Esophagus muscularis mucosa (tissue), 4 donors: Measurements from ENCODE around the gene MAP2. TPM values are rescaled to one million over a fixed set of nuclear protein-coding genes. Genes with fewer than 3 reads are reported as not detected.

Experiments
- DNase-seq: peaks from one replicate; pipeline ENCODE4 v3.0.0-alpha.2; 2017; ENCODE audit errors: extremely low spot score
- H3K27ac ChIP-seq, 4 donors: fragments of 200-600 bp; sonication (generic); replicated peaks in 1 of 4; 1 replicate in 3 of 4; 2 replicates in 1 of 4; pipeline ENCODE4 v1.5.1; 2016 to 2019; ENCODE audit warnings: mild to moderate bottlenecking in 1 of 4
- H3K27me3 ChIP-seq, 4 donors: fragments of 200-600 bp; sonication (generic); one replicate each; pipeline versions ENCODE4 v1.5.1 to v1.6.0; 2016 to 2019
- H3K36me3 ChIP-seq, 4 donors: fragments of 200-600 bp; sonication (generic); one replicate each; pipeline ENCODE4 v1.5.1; 2016 to 2019
- H3K4me1 ChIP-seq, 4 donors: fragments of 200-600 bp; sonication (generic); one replicate each; pipeline ENCODE4 v1.5.1; 2016 to 2019
- H3K4me3 ChIP-seq, 4 donors: fragments of 200-600 bp; sonication (generic); 1 replicate in 2 of 4; 2 replicates in 2 of 4; pipeline ENCODE4 v1.5.1; 2016 to 2019; ENCODE audit warnings: mild to moderate bottlenecking in 4 of 4, moderate library complexity in 1 of 4
- H3K9me3 ChIP-seq, 4 donors: fragments of 200-600 bp; sonication (generic); 1 replicate in 3 of 4; 2 replicates in 1 of 4; pipeline ENCODE4 v1.5.1; 2016 to 2019
- CTCF ChIP-seq, 3 experiments: fragments of 200-600 bp in 2 of 3; fragments of 450-650 bp in 1 of 3; sonication (generic) in 2 of 3; IDR thresholded peaks; one replicate each; pipeline ENCODE4 v1.5.1; 2017 to 2019; ENCODE audit warnings: antibody characterized with exemption in 3 of 3, mild to moderate bottlenecking in 2 of 3, moderate library complexity in 1 of 3
- EP300 ChIP-seq: sonication (generic); formaldehyde crosslinking; IDR thresholded peaks from one replicate; pipeline ENCODE4 v1.6.1; 2017; ENCODE audit warnings: antibody characterized with exemption
- POLR2A ChIP-seq: fragments of 450-650 bp; IDR thresholded peaks from one replicate; pipeline ENCODE4 v1.6.1; 2017; ENCODE audit warnings: antibody characterized with exemption, moderate library complexity, mild to moderate bottlenecking, low read depth
- POLR2AphosphoS5 ChIP-seq, 2 donors: sonication (generic); formaldehyde crosslinking; IDR thresholded peaks; one replicate each; pipeline ENCODE4 v1.6.1; 2017; ENCODE audit warnings: antibody characterized with exemption in 2 of 2
- WGBS: methylation state at CpG from one replicate; pipeline ENCODE4 v1.1.5; 2018; 5-methylcytosine and 5-hydroxymethylcytosine counted together
- intact Hi-C: fragments of 100-400 bp; cut with DNase I; formaldehyde crosslinking; loops from one replicate; pipeline ENCODE4 v1.15.1; 2023
- total RNA-seq, 4 donors: library from RNA; depleted of rRNA; stranded (reverse); fragments of >200 nt; gene quantifications; one replicate each; pipeline versions ENCODE4 v1.1.0 to v1.2.1, GENCODE V29; 2016

MAP2 gene
- total RNA-seq, 4 donors from 2014 or later: 11.1 to 62.6 (median 47.0) TPM

GRCh38 chr2:209581040-209581439 lies 157.2 kb downstream of the MAP2 start:
- H3K9me3 ChIP-seq: no peaks in the 10 kb centered on the region
- peaks cover 0 to 3% (median 0%) of the 10 kb centered on the region in 4 donors for H3K4me1 ChIP-seq
- no peak overlapping the region for H3K27ac ChIP-seq
- no peaks in the 10 kb centered on the region for H3K27me3 ChIP-seq
- no peaks in the 10 kb centered on the region for H3K36me3 ChIP-seq
- intact Hi-C loops: no loop called here
- DNase-seq: no peak
- TF ChIP-seq POLR2A: no peak
- no peak for TF ChIP-seq CTCF (IDR thresholded peaks at IDR 0.05)
- no peak for TF ChIP-seq POLR2AphosphoS5 (IDR thresholded peaks at IDR 0.05)
- no peak for TF ChIP-seq EP300
- H3K4me3 ChIP-seq: no peak overlapping the region
- WGBS: 71% methylated on average over 1 of the region's 1 CpG

- H3K27me3 ChIP-seq: no peaks in the 10 kb centered on the region
- no peak for TF ChIP-seq POLR2AphosphoS5 (IDR thresholded peaks at IDR 0.05)
- TF ChIP-seq EP300: no peak
- no peak for TF ChIP-seq CTCF (IDR thresholded peaks at IDR 0.05)
- no peak for TF ChIP-seq POLR2A
- no peak overlapping the region for H3K27ac ChIP-seq
- H3K36me3 ChIP-seq: no peaks in the 10 kb centered on the region
- DNase-seq: no peak
- intact Hi-C loops: no loop called here
- WGBS: 65% methylated on average over 3 of the region's 3 CpGs
- H3K9me3 ChIP-seq: no peaks in the 10 kb centered on the region
- H3K4me3 ChIP-seq: no peak overlapping the region
- H3K4me1 ChIP-seq: peaks cover 0 to 3% (median 0%) of the 10 kb centered on the region in 4 donors
Observed at GRCh38 chr2:209582281-209582680, 158.4 kb downstream of the MAP2 start.

GRCh38 chr2:209584472-209584871 lies 160.6 kb downstream of the MAP2 start:
- no peaks in the 10 kb centered on the region for H3K36me3 ChIP-seq
- H3K27ac ChIP-seq: no peak overlapping the region
- TF ChIP-seq POLR2A: no peak
- no peak for TF ChIP-seq POLR2AphosphoS5 (IDR thresholded peaks at IDR 0.05)
- no peak for TF ChIP-seq EP300
- TF ChIP-seq CTCF (IDR thresholded peaks at IDR 0.05): no peak
- H3K9me3 ChIP-seq: no peaks in the 10 kb centered on the region
- no peaks in the 10 kb centered on the region for H3K27me3 ChIP-seq
- peaks cover 0 to 1% (median 0%) of the 10 kb centered on the region in 4 donors for H3K4me1 ChIP-seq
- intact Hi-C loops: no loop called here
- H3K4me3 ChIP-seq: no peak overlapping the region
- DNase-seq: no peak

GRCh38 chr2:209584915-209585314 lies 161.1 kb downstream of the MAP2 start:
- no peak overlapping the region for H3K4me3 ChIP-seq
- H3K4me1 ChIP-seq: no peaks in the 10 kb centered on the region
- H3K27ac ChIP-seq: no peak overlapping the region
- H3K27me3 ChIP-seq: no peaks in the 10 kb centered on the region
- intact Hi-C loops: no loop called here
- no peaks in the 10 kb centered on the region for H3K9me3 ChIP-seq
- 75% methylated on average over 5 of the region's 5 CpGs for WGBS
- TF ChIP-seq EP300 (no peak), POLR2A (no peak), CTCF (IDR thresholded peaks at IDR 0.05) (no peak), POLR2AphosphoS5 (IDR thresholded peaks at IDR 0.05) (no peak)
- H3K36me3 ChIP-seq: no peaks in the 10 kb centered on the region
- no peak for DNase-seq

- Histone ChIP-seq H3K27me3 (no peaks in the 10 kb centered on the region), H3K9me3 (no peaks in the 10 kb centered on the region), H3K4me3 (no peak overlapping the region), H3K27ac (no peak overlapping the region), H3K4me1 (no peaks in the 10 kb centered on the region), H3K36me3 (no peaks in the 10 kb centered on the region)
- no peak for DNase-seq
- TF ChIP-seq POLR2AphosphoS5 (IDR thresholded peaks at IDR 0.05) (no peak), POLR2A (no peak), EP300 (no peak), CTCF (IDR thresholded peaks at IDR 0.05) (no peak)
- intact Hi-C loops: no loop called here
- 80% methylated on average over 2 of the region's 2 CpGs for WGBS
Observed at GRCh38 chr2:209591021-209591420, 167.2 kb downstream of the MAP2 start.
